ENCODE data around the gene NTRK1. TPM values are rescaled to one million over a fixed set of nuclear protein-coding genes. Genes with fewer than 3 reads are reported as not detected.

NTRK1 gene
- total and polyA plus RNA-seq, 2 of the 13 experiments (the other 11 are each of a cell fraction or from before 2014, with no cell fraction given), result not detected

GRCh38 chr1:156920233-156921052 is 59.8 kb downstream of the NTRK1 start, which contains the start of gene LRRC71 (continued):
- TF ChIP-seq TRAFD1 (CRISPR knock-in tag; IDR thresholded peaks at IDR 0.05; ENCODE audit: borderline replicate concordance) (no peak), ZNF75D (CRISPR knock-in tag; IDR thresholded peaks at IDR 0.05; ENCODE audit: borderline replicate concordance) (no peak), SSRP1 (CRISPR knock-in tag; IDR thresholded peaks at IDR 0.05) (no peak), ZNF629 (CRISPR knock-in tag; conservative IDR thresholded peaks at IDR 0.05) (no peak), NRL (CRISPR knock-in tag; IDR thresholded peaks at IDR 0.05; ENCODE audit: borderline replicate concordance) (peak; percentile 30; the same call in 1 of the 2 replicates), HOMEZ (CRISPR knock-in tag; IDR thresholded peaks at IDR 0.05; ENCODE audit: low read depth) (no peak), MED8 (CRISPR knock-in tag; IDR thresholded peaks at IDR 0.05; ENCODE audit: insufficient replicate concordance) (no peak), ZNF576 (CRISPR knock-in tag; IDR thresholded peaks at IDR 0.05) (no peak), CHCHD3 (CRISPR knock-in tag; IDR thresholded peaks at IDR 0.05) (no peak), ZNF20 (CRISPR knock-in tag; IDR thresholded peaks at IDR 0.05) (no peak), CREBL2 (CRISPR knock-in tag; IDR thresholded peaks at IDR 0.05; ENCODE audit: borderline replicate concordance) (no peak), DZIP1 (CRISPR knock-in tag; IDR thresholded peaks at IDR 0.05) (no peak), ZNF816 (CRISPR knock-in tag; IDR thresholded peaks at IDR 0.05; ENCODE audit: borderline replicate concordance) (no peak), ZNF672 (CRISPR knock-in tag; IDR thresholded peaks at IDR 0.05) (no peak), ZNF616 (CRISPR knock-in tag; IDR thresholded peaks at IDR 0.05; ENCODE audit: low read depth) (no peak), AGO1 (IDR thresholded peaks at IDR 0.05; ENCODE audit: low read depth, low read length, poor library complexity, severe bottlenecking) (peak; percentile 70), ZNF343 (CRISPR knock-in tag; IDR thresholded peaks at IDR 0.05) (no peak), CTCF (CRISPR knock-in tag; IDR thresholded peaks at IDR 0.05) (peak; percentile 91), SALL1 (CRISPR knock-in tag; IDR thresholded peaks at IDR 0.05) (peak; percentile 44; the same call in 1 of the 2 replicates), ZNF33B (CRISPR knock-in tag; IDR thresholded peaks at IDR 0.05) (no peak), ZNF563 (CRISPR knock-in tag; IDR thresholded peaks at IDR 0.05) (peak; percentile 62; the same call in 1 of the 2 replicates)

Data from HepG2 (cell line).